Measurements from ENCODE around the gene TRPM3.

Gene TRPM3

GRCh38 chr9:70683841-70684240 lies 437.6 kb downstream of the TRPM3 start:
- no peak overlapping the region for H3K9ac ChIP-seq (ENCODE audit: low read length)
- H3K4me3 ChIP-seq (ENCODE audit: low read length) = no peak overlapping the region
- no peak overlapping the region for H3K27ac ChIP-seq (ENCODE audit: low read length)
- no peaks in the 10 kb centered on the region for H3K9me3 ChIP-seq (ENCODE audit: control insufficient read depth, low read depth, low read length)
- H3K4me1 ChIP-seq (ENCODE audit: control insufficient read depth, low read depth, low read length) = no peaks in the 10 kb centered on the region
- H3K36me3 ChIP-seq (ENCODE audit: control insufficient read depth, low read depth, low read length) = no peaks in the 10 kb centered on the region
- H3K27me3 ChIP-seq (ENCODE audit: control insufficient read depth, insufficient read depth, low read length) = no peaks in the 10 kb centered on the region

GRCh38 chr9:70682298-70682697 lies 439.1 kb downstream of the TRPM3 start:
- Histone ChIP-seq H3K9ac (ENCODE audit: low read length) (no peak overlapping the region), H3K4me1 (ENCODE audit: control insufficient read depth, low read depth, low read length) (no peaks in the 10 kb centered on the region), H3K9me3 (ENCODE audit: control insufficient read depth, low read depth, low read length) (no peaks in the 10 kb centered on the region), H3K4me3 (ENCODE audit: low read length) (no peak overlapping the region), H3K36me3 (ENCODE audit: control insufficient read depth, low read depth, low read length) (no peaks in the 10 kb centered on the region), H3K27ac (ENCODE audit: low read length) (no peak overlapping the region), H3K27me3 (ENCODE audit: control insufficient read depth, insufficient read depth, low read length) (no peaks in the 10 kb centered on the region)

GRCh38 chr9:70679845-70680244 lies 441.6 kb downstream of the TRPM3 start:
- H3K9me3 ChIP-seq (ENCODE audit: control insufficient read depth, low read depth, low read length) = no peaks in the 10 kb centered on the region
- H3K27ac ChIP-seq (ENCODE audit: low read length) = no peak overlapping the region
- H3K4me1 ChIP-seq (ENCODE audit: control insufficient read depth, low read depth, low read length) = no peaks in the 10 kb centered on the region
- H3K27me3 ChIP-seq (ENCODE audit: control insufficient read depth, insufficient read depth, low read length) = no peaks in the 10 kb centered on the region
- H3K36me3 ChIP-seq (ENCODE audit: control insufficient read depth, low read depth, low read length) = no peaks in the 10 kb centered on the region
- no peak overlapping the region for H3K4me3 ChIP-seq (ENCODE audit: low read length)
- H3K9ac ChIP-seq (ENCODE audit: low read length) = no peak overlapping the region

GRCh38 chr9:70678153-70678552 lies 443.3 kb downstream of the TRPM3 start:
- H3K27me3 ChIP-seq (ENCODE audit: control insufficient read depth, insufficient read depth, low read length) = no peaks in the 10 kb centered on the region
- H3K27ac ChIP-seq (ENCODE audit: low read length) = no peak overlapping the region
- no peak overlapping the region for H3K9ac ChIP-seq (ENCODE audit: low read length)
- H3K36me3 ChIP-seq (ENCODE audit: control insufficient read depth, low read depth, low read length) = no peaks in the 10 kb centered on the region
- no peaks in the 10 kb centered on the region for H3K4me1 ChIP-seq (ENCODE audit: control insufficient read depth, low read depth, low read length)
- H3K9me3 ChIP-seq (ENCODE audit: control insufficient read depth, low read depth, low read length) = no peaks in the 10 kb centered on the region
- no peak overlapping the region for H3K4me3 ChIP-seq (ENCODE audit: low read length)

- Histone ChIP-seq H3K27ac (ENCODE audit: low read length) (no peak overlapping the region), H3K9me3 (ENCODE audit: control insufficient read depth, low read depth, low read length) (no peaks in the 10 kb centered on the region), H3K4me1 (ENCODE audit: control insufficient read depth, low read depth, low read length) (no peaks in the 10 kb centered on the region), H3K9ac (ENCODE audit: low read length) (no peak overlapping the region), H3K36me3 (ENCODE audit: control insufficient read depth, low read depth, low read length) (no peaks in the 10 kb centered on the region), H3K4me3 (ENCODE audit: low read length) (no peak overlapping the region), H3K27me3 (ENCODE audit: control insufficient read depth, insufficient read depth, low read length) (no peaks in the 10 kb centered on the region)
Observed at GRCh38 chr9:70677055-70677735, 444.2 kb downstream of the TRPM3 start.

- Histone ChIP-seq H3K4me3 (ENCODE audit: low read length) (no peak overlapping the region), H3K36me3 (ENCODE audit: control insufficient read depth, low read depth, low read length) (no peaks in the 10 kb centered on the region), H3K27me3 (ENCODE audit: control insufficient read depth, insufficient read depth, low read length) (no peaks in the 10 kb centered on the region), H3K9me3 (ENCODE audit: control insufficient read depth, low read depth, low read length) (no peaks in the 10 kb centered on the region), H3K9ac (ENCODE audit: low read length) (no peak overlapping the region), H3K4me1 (ENCODE audit: control insufficient read depth, low read depth, low read length) (no peaks in the 10 kb centered on the region), H3K27ac (ENCODE audit: low read length) (no peak overlapping the region)
Observed at GRCh38 chr9:70675868-70676370, 445.5 kb downstream of the TRPM3 start.

GRCh38 chr9:70673844-70674243 lies 447.6 kb downstream of the TRPM3 start:
- Histone ChIP-seq H3K27ac (ENCODE audit: low read length) (no peak overlapping the region), H3K9ac (ENCODE audit: low read length) (no peak overlapping the region), H3K36me3 (ENCODE audit: control insufficient read depth, low read depth, low read length) (no peaks in the 10 kb centered on the region), H3K4me1 (ENCODE audit: control insufficient read depth, low read depth, low read length) (no peaks in the 10 kb centered on the region), H3K27me3 (ENCODE audit: control insufficient read depth, insufficient read depth, low read length) (no peaks in the 10 kb centered on the region), H3K9me3 (ENCODE audit: control insufficient read depth, low read depth, low read length) (no peaks in the 10 kb centered on the region), H3K4me3 (ENCODE audit: low read length) (no peak overlapping the region)

GRCh38 chr9:70672161-70672649 lies 449.2 kb downstream of the TRPM3 start:
- no peak overlapping the region for H3K4me3 ChIP-seq (ENCODE audit: low read length)
- H3K9me3 ChIP-seq (ENCODE audit: control insufficient read depth, low read depth, low read length) = no peaks in the 10 kb centered on the region
- no peaks in the 10 kb centered on the region for H3K4me1 ChIP-seq (ENCODE audit: control insufficient read depth, low read depth, low read length)
- no peaks in the 10 kb centered on the region for H3K27me3 ChIP-seq (ENCODE audit: control insufficient read depth, insufficient read depth, low read length)
- no peaks in the 10 kb centered on the region for H3K36me3 ChIP-seq (ENCODE audit: control insufficient read depth, low read depth, low read length)
- no peak overlapping the region for H3K27ac ChIP-seq (ENCODE audit: low read length)
- no peak overlapping the region for H3K9ac ChIP-seq (ENCODE audit: low read length)

- Histone ChIP-seq H3K9me3 (ENCODE audit: control insufficient read depth, low read depth, low read length) (no peaks in the 10 kb centered on the region), H3K4me1 (ENCODE audit: control insufficient read depth, low read depth, low read length) (no peaks in the 10 kb centered on the region), H3K27ac (ENCODE audit: low read length) (no peak overlapping the region), H3K4me3 (ENCODE audit: low read length) (no peak overlapping the region), H3K9ac (ENCODE audit: low read length) (no peak overlapping the region), H3K36me3 (ENCODE audit: control insufficient read depth, low read depth, low read length) (no peaks in the 10 kb centered on the region), H3K27me3 (ENCODE audit: control insufficient read depth, insufficient read depth, low read length) (no peaks in the 10 kb centered on the region)
Observed at GRCh38 chr9:70668751-70669150, 452.7 kb downstream of the TRPM3 start.

- Histone ChIP-seq H3K27ac (ENCODE audit: low read length) (no peak overlapping the region), H3K4me3 (ENCODE audit: low read length) (no peak overlapping the region), H3K36me3 (ENCODE audit: control insufficient read depth, low read depth, low read length) (no peaks in the 10 kb centered on the region), H3K27me3 (ENCODE audit: control insufficient read depth, insufficient read depth, low read length) (no peaks in the 10 kb centered on the region), H3K9ac (ENCODE audit: low read length) (no peak overlapping the region), H3K4me1 (ENCODE audit: control insufficient read depth, low read depth, low read length) (no peaks in the 10 kb centered on the region), H3K9me3 (ENCODE audit: control insufficient read depth, low read depth, low read length) (peaks cover 7% of the 10 kb centered on the region)
Observed at GRCh38 chr9:70658765-70659164, 462.7 kb downstream of the TRPM3 start.

GRCh38 chr9:70656281-70656680 lies 465.1 kb downstream of the TRPM3 start:
- Histone ChIP-seq H3K9ac (ENCODE audit: low read length) (no peak overlapping the region), H3K36me3 (ENCODE audit: control insufficient read depth, low read depth, low read length) (no peaks in the 10 kb centered on the region), H3K4me1 (ENCODE audit: control insufficient read depth, low read depth, low read length) (no peaks in the 10 kb centered on the region), H3K27me3 (ENCODE audit: control insufficient read depth, insufficient read depth, low read length) (no peaks in the 10 kb centered on the region), H3K27ac (ENCODE audit: low read length) (no peak overlapping the region), H3K4me3 (ENCODE audit: low read length) (no peak overlapping the region), H3K9me3 (ENCODE audit: control insufficient read depth, low read depth, low read length) (peaks cover 7% of the 10 kb centered on the region)

GRCh38 chr9:70654144-70654543 lies 467.3 kb downstream of the TRPM3 start:
- no peak overlapping the region for H3K27ac ChIP-seq (ENCODE audit: low read length)
- H3K4me3 ChIP-seq (ENCODE audit: low read length) = no peak overlapping the region
- H3K36me3 ChIP-seq (ENCODE audit: control insufficient read depth, low read depth, low read length) = no peaks in the 10 kb centered on the region
- no peaks in the 10 kb centered on the region for H3K4me1 ChIP-seq (ENCODE audit: control insufficient read depth, low read depth, low read length)
- peaks cover 5% of the 10 kb centered on the region for H3K9me3 ChIP-seq (ENCODE audit: control insufficient read depth, low read depth, low read length)
- no peak overlapping the region for H3K9ac ChIP-seq (ENCODE audit: low read length)
- no peaks in the 10 kb centered on the region for H3K27me3 ChIP-seq (ENCODE audit: control insufficient read depth, insufficient read depth, low read length)
